OCI-LY1 (cell line): ENCODE data around the gene RFNG.

ENCODE experiments used
- H2AFZ ChIP-seq: fragments of 200-600 bp; sonication (generic), shearing (Covaris generic); 2 replicates; pipeline ENCODE4 v1.6.0; 2014; ENCODE audit warnings: antibody characterized with exemption, mild to moderate bottlenecking, low read length
- H3F3A ChIP-seq: fragments of 200-600 bp; sonication (generic), shearing (Covaris generic); 2 replicates; pipeline ENCODE4 v1.6.0; 2014; ENCODE audit warnings: mild to moderate bottlenecking, antibody characterized with exemption, low read length, moderate library complexity; ENCODE audit not compliant: insufficient read depth
- H3K27ac ChIP-seq: fragments of 200-600 bp; sonication (generic); 2 replicates; pipeline ENCODE4 v1.5.1; 2014; ENCODE audit warnings: low read length, mixed run types, mild to moderate bottlenecking, low read depth; ENCODE audit not compliant: poor library complexity, severe bottlenecking
- H3K27me3 ChIP-seq: fragments of 200-600 bp; sonication (generic); 2 replicates; pipeline ENCODE4 v1.6.0; 2014; ENCODE audit warnings: antibody characterized with exemption, mild to moderate bottlenecking, low read length, moderate library complexity; ENCODE audit not compliant: insufficient read depth
- H3K36me3 ChIP-seq: fragments of 200-600 bp; sonication (generic); 2 replicates; pipeline ENCODE4 v1.6.1; 2014; ENCODE audit warnings: mild to moderate bottlenecking, antibody characterized with exemption, low read length, moderate library complexity, mixed read lengths; ENCODE audit not compliant: insufficient read depth
- H3K4me1 ChIP-seq: fragments of 200-600 bp; sonication (generic); 2 replicates; pipeline ENCODE4 v1.5.1; 2014; ENCODE audit warnings: mild to moderate bottlenecking, low read length, moderate library complexity; ENCODE audit not compliant: insufficient read depth, severe bottlenecking
- H3K4me2 ChIP-seq: fragments of 200-600 bp; sonication (generic), shearing (Covaris generic); 2 replicates; pipeline ENCODE4 v1.6.1; 2014; ENCODE audit warnings: low read length
- H3K4me3 ChIP-seq: fragments of 200-600 bp; sonication (generic); 2 replicates; pipeline ENCODE4 v1.5.1; 2014; ENCODE audit warnings: low read length, low read depth, mild to moderate bottlenecking, mixed read lengths; ENCODE audit not compliant: poor library complexity, severe bottlenecking
- H3K79me2 ChIP-seq: fragments of 200-600 bp; shearing (Covaris generic); 2 replicates; pipeline ENCODE4 v1.6.1; 2016; ENCODE audit warnings: mixed run types, low read length, mixed read lengths; ENCODE audit not compliant: insufficient read depth
- H3K9ac ChIP-seq: fragments of 200-600 bp; sonication (generic), shearing (Covaris generic); 2 replicates; pipeline ENCODE4 v1.6.1; 2014; ENCODE audit warnings: mild to moderate bottlenecking, low read length, mixed read lengths
- H3K9me2 ChIP-seq: fragments of 200-600 bp; sonication (generic), shearing (Covaris generic); 2 replicates; pipeline ENCODE4 v1.6.1; 2014; ENCODE audit warnings: low read depth, mild to moderate bottlenecking, low read length, mixed read lengths
- H3K9me3 ChIP-seq: fragments of 200-600 bp; shearing (Covaris generic); 2 replicates; pipeline ENCODE4 v1.6.1; 2014; ENCODE audit warnings: low read length, mixed read lengths
- H4K20me1 ChIP-seq: fragments of 200-600 bp; sonication (generic), shearing (Covaris generic); 2 replicates; pipeline ENCODE4 v1.6.0; 2016; ENCODE audit warnings: mild to moderate bottlenecking, low read length; ENCODE audit not compliant: insufficient read depth
- EZH2 ChIP-seq: fragments of 200-600 bp; sonication (generic), shearing (Covaris generic); IDR thresholded peaks from 2 replicates; pipeline ENCODE4 v1.8.0; 2017; ENCODE audit warnings: borderline replicate concordance, mixed run types, mild to moderate bottlenecking, antibody characterized with exemption, low read length, moderate library complexity, mixed read lengths
- TF ChIP-seq, protein P1 (sequence below): fragments of 200-600 bp; sonication (generic), shearing (Covaris generic); IDR thresholded peaks from 2 replicates; pipeline ENCODE4 v1.5.1; 2017; ENCODE audit warnings: mild to moderate bottlenecking, antibody characterized with exemption, low read length, moderate library complexity, mixed read lengths

The RFNG gene

DNA sequence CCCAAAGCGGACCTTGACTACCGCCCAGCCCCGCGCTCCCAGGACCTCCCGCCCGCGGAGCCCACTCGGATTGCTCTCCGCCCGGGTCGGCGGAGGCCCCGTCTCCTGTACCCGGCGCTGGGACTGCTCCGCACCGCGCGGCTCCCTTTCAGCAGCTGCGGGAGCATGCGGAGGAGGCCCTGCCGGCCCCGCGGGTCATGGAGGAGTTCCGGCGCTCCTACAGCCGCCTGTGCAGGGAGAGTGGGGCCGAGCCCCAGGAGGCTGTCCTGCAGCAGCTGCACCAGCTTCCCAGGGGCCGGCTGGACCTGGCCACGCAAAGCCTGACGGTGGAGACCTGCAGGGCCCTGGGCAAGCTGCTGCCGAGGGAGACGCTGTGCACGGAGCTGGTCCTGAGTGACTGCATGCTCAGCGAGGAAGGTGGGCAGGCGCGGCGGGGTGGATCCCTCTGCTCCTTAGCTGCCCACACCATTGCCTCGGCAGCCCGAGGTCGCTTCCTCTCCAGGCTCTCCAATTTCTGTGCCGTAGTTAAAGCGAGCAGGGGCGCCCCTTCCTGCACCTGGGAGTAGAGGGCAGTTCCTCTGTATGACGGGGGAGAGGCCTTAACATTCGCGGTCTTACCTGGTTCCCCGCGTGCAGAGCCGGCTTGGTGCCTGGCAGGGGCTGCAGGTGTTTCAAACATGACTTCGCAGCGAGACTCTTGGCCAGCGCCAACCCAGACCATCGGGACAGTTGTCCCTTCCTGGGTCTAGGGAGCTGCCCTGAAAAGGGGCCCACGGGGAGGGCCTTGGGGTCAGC, 28.0 kb downstream of the RFNG start:
- peaks cover 24% of the 10 kb centered on the region for H3K4me1 ChIP-seq
- no peaks in the 10 kb centered on the region for H3K27me3 ChIP-seq
- H3K4me2 ChIP-seq: peak overlapping the region; percentile 89
- peak overlapping the region; percentile 82 for H3K9ac ChIP-seq
- no peaks in the 10 kb centered on the region for H3F3A ChIP-seq
- H3K9me2 ChIP-seq: no peaks in the 10 kb centered on the region
- H3K4me3 ChIP-seq: peak overlapping the region; percentile 86
- no peaks in the 10 kb centered on the region for H3K79me2 ChIP-seq
- TF ChIP-seq EZH2: no peak
- TF ChIP-seq, protein P1, sequence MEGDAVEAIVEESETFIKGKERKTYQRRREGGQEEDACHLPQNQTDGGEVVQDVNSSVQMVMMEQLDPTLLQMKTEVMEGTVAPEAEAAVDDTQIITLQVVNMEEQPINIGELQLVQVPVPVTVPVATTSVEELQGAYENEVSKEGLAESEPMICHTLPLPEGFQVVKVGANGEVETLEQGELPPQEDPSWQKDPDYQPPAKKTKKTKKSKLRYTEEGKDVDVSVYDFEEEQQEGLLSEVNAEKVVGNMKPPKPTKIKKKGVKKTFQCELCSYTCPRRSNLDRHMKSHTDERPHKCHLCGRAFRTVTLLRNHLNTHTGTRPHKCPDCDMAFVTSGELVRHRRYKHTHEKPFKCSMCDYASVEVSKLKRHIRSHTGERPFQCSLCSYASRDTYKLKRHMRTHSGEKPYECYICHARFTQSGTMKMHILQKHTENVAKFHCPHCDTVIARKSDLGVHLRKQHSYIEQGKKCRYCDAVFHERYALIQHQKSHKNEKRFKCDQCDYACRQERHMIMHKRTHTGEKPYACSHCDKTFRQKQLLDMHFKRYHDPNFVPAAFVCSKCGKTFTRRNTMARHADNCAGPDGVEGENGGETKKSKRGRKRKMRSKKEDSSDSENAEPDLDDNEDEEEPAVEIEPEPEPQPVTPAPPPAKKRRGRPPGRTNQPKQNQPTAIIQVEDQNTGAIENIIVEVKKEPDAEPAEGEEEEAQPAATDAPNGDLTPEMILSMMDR: no peak
- H3K9me3 ChIP-seq: no peaks in the 10 kb centered on the region
- peaks cover 4% of the 10 kb centered on the region; the same call in 1 of the 2 replicates for H3K36me3 ChIP-seq
- H3K27ac ChIP-seq: no peak overlapping the region
- H2AFZ ChIP-seq: no peak overlapping the region
- no peaks in the 10 kb centered on the region for H4K20me1 ChIP-seq

DNA sequence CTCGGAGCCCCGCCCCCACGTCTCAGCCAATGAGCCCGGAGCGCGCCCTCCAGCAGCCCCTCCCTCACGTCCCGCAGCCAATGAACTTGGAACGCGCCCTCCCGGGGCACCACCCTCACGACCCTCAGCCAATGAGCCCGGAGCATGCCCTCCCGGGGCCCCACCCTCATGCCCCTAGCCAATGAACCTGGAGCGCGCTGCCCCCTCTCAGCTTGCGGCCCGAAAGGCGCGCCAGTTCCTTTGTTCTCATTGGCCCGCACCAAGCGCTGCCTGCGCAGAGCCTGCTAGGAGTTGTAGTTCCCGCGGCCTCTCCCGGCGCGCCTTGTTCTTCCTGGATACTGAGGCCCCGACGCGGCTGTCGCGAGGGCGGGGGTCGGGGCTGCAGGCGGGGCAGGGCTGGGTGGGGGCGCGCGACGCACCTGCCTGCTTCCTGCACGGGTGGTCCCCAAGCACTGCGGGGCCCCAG, 28.6 kb downstream of the RFNG start, which contains the start of gene LRRC45:
LRRC45 (plus strand) TSS at position 325 of the 466 bp plus-strand sequence. CDS start 339 bp downstream, outside the sequence.
- Histone ChIP-seq H3K27me3 (no peaks in the 10 kb centered on the region), H3K9me3 (no peaks in the 10 kb centered on the region), H3K27ac (peak within 1 kb of the TSS; percentile 16), H3K9me2 (no peaks in the 10 kb centered on the region), H3K4me1 (peaks cover 24% of the 10 kb centered on the region), H3K9ac (peak within 1 kb of the TSS; percentile 88), H2AFZ (no peak within 1 kb of the TSS), H4K20me1 (no peaks in the 10 kb centered on the region), H3K79me2 (no peaks in the 10 kb centered on the region), H3K36me3 (peaks cover 10% of the 10 kb centered on the region; the same call in 1 of the 2 replicates), H3K4me2 (peak within 1 kb of the TSS; percentile 100), H3F3A (no peaks in the 10 kb centered on the region), H3K4me3 (peak within 1 kb of the TSS; percentile 92)
- no peak for TF ChIP-seq EZH2

DNA sequence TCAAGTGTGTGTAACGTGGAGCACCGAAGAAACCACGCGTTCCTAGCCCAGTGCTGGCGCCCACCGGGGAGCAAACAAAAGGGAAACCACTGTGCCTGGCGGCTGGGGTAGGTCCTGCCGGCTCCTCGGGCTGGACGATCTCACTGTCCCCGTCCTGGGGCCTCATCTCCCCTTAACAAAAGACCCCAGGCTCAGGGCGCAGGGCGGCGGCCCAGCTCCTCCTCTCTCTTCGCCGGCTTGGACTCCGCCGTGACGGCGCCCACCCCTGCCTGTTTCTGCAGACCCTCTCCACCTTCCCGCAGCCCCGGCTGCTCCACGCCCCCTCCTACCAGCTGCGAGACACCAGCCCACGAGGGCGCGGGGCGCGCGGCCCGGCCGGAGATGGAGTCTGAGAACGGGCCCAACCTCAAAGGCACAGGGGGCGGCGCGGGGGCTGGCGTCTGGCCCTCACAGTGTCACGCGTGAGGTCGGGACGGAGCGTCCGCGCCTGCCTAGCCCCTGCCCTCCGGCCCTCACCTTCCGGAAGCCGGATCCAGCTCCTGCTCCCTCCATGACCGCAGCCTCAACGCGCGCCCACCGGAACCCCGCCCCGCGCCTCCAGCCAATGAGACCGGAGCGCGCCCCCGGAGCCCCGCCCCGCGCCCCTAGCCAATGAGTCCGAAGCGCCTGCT, 29.2 kb downstream of the RFNG start, which contains the start of gene CENPX:
CENPX (minus strand) TSS at position 569 of the 671 bp plus-strand sequence; CDS start at position 552, 17 bp downstream.
- Histone ChIP-seq H3F3A (no peaks in the 10 kb centered on the region), H3K9me2 (no peaks in the 10 kb centered on the region), H2AFZ (no peak within 1 kb of the TSS), H3K27me3 (no peaks in the 10 kb centered on the region), H3K9me3 (no peaks in the 10 kb centered on the region), H3K36me3 (peaks cover 12% of the 10 kb centered on the region; the same call in 1 of the 2 replicates), H3K27ac (peak within 1 kb of the TSS; percentile 16), H3K9ac (peak within 1 kb of the TSS; percentile 88), H3K79me2 (no peaks in the 10 kb centered on the region), H4K20me1 (no peaks in the 10 kb centered on the region), H3K4me1 (peaks cover 24% of the 10 kb centered on the region), H3K4me3 (peak within 1 kb of the TSS; percentile 92), H3K4me2 (peak within 1 kb of the TSS; percentile 100)
- TF ChIP-seq, protein P1: no peak
- no peak for TF ChIP-seq EZH2
